Measurements from ENCODE around the gene ITFG1.

ITFG1 gene

DNA sequence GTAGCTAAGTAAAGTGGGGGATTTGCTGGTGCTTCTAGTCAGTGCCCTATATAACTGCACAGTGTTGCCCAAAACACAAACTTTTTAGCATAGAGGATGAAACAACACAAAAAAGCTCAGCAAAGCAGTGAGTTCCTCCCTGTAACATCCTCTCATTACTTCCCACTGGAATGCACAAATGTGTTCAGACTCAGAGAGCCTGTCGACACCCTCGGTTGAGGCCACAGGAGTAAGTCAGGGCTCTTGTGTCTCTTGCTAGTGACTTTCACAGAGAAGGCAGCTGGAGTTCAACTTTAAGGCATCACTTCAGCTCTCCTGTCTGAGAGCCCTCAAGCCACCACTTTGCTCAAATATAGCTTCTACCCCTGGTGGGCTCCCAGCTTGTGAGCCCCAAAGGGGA, 209.9 kb downstream of the ITFG1 start:
- TF ChIP-seq, protein P1, sequence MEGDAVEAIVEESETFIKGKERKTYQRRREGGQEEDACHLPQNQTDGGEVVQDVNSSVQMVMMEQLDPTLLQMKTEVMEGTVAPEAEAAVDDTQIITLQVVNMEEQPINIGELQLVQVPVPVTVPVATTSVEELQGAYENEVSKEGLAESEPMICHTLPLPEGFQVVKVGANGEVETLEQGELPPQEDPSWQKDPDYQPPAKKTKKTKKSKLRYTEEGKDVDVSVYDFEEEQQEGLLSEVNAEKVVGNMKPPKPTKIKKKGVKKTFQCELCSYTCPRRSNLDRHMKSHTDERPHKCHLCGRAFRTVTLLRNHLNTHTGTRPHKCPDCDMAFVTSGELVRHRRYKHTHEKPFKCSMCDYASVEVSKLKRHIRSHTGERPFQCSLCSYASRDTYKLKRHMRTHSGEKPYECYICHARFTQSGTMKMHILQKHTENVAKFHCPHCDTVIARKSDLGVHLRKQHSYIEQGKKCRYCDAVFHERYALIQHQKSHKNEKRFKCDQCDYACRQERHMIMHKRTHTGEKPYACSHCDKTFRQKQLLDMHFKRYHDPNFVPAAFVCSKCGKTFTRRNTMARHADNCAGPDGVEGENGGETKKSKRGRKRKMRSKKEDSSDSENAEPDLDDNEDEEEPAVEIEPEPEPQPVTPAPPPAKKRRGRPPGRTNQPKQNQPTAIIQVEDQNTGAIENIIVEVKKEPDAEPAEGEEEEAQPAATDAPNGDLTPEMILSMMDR (IDR thresholded peaks at IDR 0.05; ENCODE audit: low read length, missing control alignments) = no peak
- H3K4me3 ChIP-seq (replicated peaks; ENCODE audit: low read depth, low read length) = no peak overlapping the region
- DNase-seq (ENCODE audit: low read depth) = no peak

DNA sequence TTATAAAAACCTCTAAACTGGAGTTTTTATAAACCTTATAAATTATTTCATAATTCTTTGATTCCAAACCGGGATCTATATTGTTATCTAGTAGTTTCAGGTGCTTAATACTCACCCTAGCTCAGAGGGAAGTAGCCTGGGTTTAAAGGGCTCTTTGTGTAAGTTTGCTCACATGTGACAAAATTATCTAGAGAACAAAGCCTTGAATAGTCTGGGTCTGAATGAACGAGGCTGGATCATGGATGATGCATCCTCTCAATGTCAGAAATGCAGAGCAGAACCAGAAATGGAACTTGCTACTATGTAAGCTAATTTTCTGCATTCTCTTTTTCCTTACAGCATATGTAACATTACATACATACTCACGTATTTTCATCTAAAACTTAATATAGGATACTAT, 213.2 kb downstream of the ITFG1 start:
- DNase-seq (ENCODE audit: low read depth) = no peak
- TF ChIP-seq, protein P1 (IDR thresholded peaks at IDR 0.05; ENCODE audit: low read length, missing control alignments) = no peak
- H3K4me3 ChIP-seq (replicated peaks; ENCODE audit: low read depth, low read length) = no peak overlapping the region

DNA sequence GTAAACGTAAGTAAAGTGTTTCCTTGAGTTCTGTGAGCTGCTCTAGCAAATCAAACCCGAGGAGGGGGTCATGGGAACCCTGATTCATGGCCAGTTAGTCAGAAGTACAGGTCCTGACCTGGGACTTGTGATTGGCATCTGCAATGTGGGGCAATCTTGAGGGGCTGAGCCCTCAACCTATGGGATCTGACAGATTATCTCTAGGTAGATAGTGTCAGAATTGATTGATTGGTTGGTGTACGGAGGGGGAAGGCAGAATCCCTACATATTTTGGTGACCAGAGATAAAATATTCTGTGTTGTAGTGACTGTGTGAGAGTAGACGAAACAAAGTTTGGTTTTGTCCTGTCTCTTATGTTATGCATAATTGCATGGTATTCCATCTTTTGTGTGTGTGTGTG, 216.7 kb downstream of the ITFG1 start:
- no peak for DNase-seq (ENCODE audit: low read depth)
- TF ChIP-seq, protein P1 (IDR thresholded peaks at IDR 0.05; ENCODE audit: low read length, missing control alignments) = no peak
- H3K4me3 ChIP-seq (replicated peaks; ENCODE audit: low read depth, low read length) = no peak overlapping the region

DNA sequence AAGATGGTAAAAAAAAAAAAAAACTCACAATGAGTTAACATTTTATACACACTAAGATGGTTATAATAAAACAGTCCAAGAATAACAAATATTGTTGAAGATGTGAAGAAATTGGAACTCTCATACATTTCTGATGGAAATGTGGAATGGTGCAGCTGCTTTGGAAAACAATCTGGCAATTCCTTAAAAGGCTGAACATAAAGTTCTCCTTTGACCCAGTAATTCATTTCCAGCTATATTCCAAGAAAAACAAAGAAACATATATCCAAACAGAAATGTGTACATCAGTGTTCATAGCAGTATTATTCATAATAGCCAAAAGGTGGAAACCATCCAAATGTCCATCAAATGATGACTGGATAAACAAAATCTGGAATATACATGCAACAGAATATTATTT, 219.8 kb downstream of the ITFG1 start:
- H3K4me3 ChIP-seq (replicated peaks; ENCODE audit: low read depth, low read length) = no peak overlapping the region
- TF ChIP-seq, protein P1 (IDR thresholded peaks at IDR 0.05; ENCODE audit: low read length, missing control alignments) = no peak
- DNase-seq (ENCODE audit: low read depth) = no peak

DNA sequence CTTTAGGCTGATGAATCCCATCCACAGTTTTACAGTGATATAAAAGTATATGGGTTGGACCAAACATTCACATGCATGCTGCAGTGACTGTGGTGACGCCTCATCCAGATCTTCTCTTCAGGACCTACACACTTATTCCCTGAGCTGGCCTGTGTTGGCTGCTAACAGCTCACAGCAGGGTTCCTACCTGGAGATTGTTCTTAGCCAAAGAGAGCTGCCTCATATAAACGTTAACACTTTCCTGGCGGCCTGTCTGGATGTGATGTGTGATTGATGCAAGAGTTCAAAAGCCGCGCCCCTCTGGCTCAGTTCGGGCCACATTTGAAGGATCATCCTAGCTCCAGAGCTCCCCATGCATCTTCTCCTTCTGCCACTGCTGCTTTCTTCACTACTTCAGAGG, 224.1 kb downstream of the ITFG1 start:
- no peak overlapping the region for H3K4me3 ChIP-seq (replicated peaks; ENCODE audit: low read depth, low read length)
- TF ChIP-seq, protein P1 (IDR thresholded peaks at IDR 0.05; ENCODE audit: low read length, missing control alignments) = no peak
- DNase-seq (ENCODE audit: low read depth) = no peak

DNA sequence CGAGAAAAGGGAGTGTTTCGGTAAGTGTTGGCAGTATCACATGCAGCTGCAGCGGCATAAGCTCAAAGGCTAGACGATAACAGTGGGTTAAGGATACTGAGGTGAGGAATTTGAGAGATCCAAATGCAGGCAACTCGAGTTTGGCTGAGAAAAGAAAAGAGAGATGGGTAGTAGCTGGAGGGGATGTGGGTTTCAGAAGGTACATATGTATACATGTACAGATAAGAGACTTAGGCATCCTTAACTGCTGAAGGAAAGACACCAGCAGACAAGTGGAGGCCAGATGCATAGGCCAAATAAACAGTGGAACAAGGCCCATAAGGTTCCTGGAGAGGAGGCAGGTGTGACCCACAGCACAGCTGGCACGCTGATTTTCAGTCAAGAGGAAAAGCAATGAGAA, 230.6 kb downstream of the ITFG1 start:
- TF ChIP-seq, protein P1 (IDR thresholded peaks at IDR 0.05; ENCODE audit: low read length, missing control alignments) = no peak
- no peak for DNase-seq (ENCODE audit: low read depth)
- H3K4me3 ChIP-seq (replicated peaks; ENCODE audit: low read depth, low read length) = no peak overlapping the region

All from fibroblast of pulmonary artery (primary cell).